Umbilical cord (tissue), 2 donors: ENCODE measurements around the gene RALGPS1. TPM values are rescaled to one million over a fixed set of nuclear protein-coding genes. Genes with fewer than 3 reads are reported as not detected.
"Not testable (repeated sequence)": the region's sequence is repeated elsewhere in the genome, so short reads cannot be mapped to it uniquely, and the experiment has no call there.

Source experiments
- DNase-seq: peaks from one replicate; pipeline ENCODE4 v3.0.0-alpha.2; 2015; ENCODE audit warnings: low spot score
- total RNA-seq: library from RNA; depleted of rRNA; stranded (reverse); fragments of >200 nt; gene quantifications from one replicate; pipeline ENCODE4 v1.2.3, GENCODE V29; 2014; ENCODE audit warnings: low replicate concordance; ENCODE audit not compliant: insufficient read depth

The RALGPS1 gene
- total RNA-seq, 1 donor from 2014 or later: 2.9 TPM

DNA sequence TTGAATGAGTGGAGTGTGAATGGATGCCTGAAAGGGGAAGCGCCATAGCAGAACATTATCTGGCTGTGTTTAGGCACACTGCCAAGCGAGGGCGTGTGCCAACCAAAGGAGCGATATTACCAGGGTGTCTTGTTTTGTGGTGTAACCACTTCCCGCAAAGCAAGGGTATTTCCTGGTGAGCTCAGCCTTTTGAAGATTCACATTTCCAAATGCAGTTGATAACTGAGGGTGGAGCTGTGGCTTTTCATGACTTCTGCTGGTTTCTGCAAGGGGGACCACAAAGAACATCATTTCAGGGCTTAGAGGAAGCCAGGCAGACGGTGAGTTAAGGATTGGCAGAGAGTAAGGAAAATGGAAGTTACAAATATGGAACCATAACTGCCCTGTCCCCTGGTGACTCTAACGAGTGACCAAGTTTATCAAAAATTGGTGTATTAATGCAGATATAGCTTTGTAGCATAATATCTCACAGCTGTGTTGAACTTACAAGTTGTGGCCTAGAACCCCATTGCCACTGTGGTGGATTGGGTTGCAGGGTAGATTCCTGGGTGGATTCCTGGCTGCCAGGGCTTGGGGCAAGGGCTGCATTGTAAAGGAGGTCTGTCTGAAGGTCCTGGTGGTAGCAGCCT lies 71.4 kb downstream of the RALGPS1 start:
- peak; percentile 75 for DNase-seq

DNA sequence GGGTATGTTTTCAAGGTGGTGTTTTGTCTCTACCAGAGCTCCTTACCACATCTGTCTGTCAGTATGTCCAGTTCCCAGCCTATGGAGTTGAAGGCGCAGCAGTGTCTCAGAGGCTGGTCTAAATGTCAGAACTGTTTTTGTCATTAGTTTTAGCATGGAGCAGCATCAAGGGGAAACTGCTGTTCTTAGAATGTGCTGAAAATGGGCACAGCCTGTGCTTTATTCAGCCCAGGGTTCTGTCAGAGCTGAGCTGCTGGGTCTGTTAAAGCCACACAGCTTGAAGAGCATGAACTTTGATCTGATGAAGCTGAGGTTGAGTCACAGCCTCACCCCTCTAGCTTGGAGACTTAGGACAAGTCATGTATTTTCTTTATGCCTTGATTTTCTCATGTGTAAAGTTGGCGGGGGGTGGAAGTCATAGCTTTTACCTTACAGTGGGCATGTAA lies 71.9 kb downstream of the RALGPS1 start:
- DNase-seq: no peak

DNA sequence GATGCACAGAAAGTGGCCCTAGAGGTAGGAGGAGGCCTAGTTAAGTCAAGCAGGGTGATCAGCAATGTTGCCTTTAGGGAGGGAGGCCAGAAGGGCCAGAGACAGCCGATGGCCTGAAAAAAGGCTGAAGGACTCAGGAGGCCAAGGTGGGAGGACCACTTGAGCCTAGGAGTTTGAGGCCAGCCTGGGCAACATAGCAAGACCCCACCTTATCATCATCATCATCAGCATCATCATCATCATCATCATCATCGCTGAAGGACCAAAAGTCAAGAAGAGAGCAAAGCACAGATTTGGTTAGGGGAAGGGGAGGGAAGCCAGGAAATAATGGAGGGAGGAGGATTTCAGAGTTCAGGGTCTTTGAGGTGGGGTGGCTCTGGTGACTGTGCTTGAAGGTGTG lies 74.3 kb downstream of the RALGPS1 start:
- no peak for DNase-seq

DNA sequence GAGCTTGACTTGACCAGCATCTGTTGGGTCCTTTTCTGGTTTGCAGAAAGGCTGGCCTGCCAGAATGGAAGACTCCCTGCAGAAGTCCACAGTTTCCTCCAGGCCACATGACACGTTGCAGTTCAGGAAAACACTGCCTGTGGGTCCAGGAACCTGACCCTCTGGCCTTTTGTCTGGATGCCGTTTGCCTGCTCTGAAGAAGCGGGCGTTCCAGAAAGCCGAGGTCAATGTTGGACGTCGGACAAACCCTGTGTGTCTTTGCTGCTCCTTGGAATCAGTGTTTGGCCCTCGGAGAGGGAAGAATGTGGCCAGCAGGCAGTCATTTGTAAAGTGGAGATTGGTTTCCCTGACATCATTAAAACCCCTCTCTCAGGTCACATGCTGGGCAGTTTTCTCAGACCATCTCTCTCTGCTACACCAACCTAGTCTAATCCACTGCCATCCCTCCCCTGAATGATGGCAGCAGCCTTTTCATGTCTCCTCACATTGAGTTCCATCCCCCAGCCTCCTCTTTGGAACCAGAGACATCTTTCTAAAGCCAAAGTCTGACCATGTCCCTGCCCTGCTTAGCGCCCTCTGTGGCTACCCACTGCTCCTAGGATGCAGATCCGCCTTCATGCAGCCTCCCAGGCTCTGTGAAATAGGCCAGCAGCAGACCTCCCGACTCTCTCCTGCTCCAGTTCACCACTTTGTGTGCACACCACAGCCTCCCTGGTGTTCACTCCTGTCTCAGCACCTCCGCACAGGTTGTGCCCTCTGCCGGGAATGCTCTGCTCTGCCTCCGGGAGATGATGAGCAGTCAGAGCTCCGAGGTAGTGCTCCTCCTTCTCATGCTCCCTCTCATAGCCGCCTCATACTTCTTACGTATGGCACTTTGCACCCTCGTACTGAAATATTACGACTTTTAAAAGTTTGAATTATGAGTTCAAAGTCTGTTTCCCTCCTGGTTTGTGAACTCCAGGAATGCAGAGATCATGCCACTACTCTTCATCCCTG lies 75.6 kb downstream of the RALGPS1 start:
- DNase-seq: peak; percentile 35

DNA sequence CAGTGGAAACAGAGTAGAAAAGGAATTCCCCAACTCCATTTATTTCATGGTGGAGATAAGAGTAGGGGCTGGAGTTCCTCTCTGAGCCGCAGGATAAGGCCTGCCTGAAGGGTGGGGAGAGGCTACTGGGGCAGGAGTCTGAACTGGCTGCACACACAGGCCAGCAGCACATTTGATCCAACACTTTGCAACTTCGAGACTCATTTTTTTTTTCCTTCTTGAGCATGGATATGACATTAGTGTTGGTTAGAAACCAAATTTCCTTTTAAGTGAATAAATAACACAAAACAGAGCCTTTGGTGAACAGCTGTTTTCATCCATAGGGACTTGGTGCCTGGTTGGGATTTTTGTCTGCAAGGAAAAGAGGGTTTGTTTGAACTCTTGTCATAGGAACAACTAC lies 76.6 kb downstream of the RALGPS1 start:
- peak; percentile 69 for DNase-seq

DNA sequence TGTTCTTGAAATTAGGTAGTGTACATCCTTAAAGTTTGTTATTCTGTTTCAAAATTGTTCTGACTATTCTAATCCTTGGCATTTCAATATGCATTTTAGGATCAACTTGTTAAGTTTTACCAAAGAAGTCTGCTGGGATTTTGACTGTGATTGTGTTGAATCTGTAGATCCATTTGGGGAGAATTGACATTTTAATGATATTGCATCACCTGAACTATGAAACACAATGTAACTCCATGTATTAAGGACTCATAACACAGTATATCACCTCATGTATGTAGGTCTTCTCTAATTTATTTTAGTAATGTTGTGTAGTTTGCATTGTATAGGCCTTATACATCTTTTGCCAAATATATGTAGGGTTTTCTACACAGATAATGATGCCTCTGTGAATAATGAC lies 77.8 kb downstream of the RALGPS1 start:
- DNase-seq: no peak

DNA sequence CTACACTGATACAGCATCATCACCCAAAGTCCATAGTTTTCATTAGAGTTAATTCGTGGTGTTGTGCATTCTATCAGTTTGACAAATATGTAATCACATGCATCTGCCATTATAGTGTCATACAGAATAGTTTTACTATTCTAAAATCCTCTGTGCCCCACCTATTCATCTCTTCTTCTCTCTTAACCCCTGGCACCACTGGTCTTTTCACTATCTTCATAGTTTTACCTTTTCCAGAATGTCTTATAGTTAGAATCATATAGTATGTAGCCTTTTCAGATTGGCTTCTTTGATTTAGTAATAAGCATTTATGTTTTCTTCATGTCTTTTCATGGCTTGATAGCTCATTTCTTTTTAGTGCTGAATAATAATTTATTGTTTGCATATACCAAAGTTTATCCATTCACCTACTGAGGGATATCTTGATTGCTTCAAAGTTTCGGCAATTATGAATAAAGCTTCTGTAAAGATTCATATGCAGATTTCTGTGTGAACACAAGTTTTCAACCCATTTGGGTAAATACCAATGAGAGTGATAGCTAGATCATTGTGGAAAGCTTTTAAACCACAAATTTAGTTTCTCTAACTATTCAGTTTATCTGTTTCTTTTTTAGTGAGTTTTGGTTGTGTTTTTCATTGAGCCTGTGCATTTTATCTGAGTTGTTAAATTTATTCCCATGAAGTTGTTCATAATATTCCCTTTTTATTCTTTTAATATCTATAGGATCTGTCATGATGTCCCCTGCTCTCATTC lies 84.9 kb downstream of the RALGPS1 start:
- no peak for DNase-seq

DNA sequence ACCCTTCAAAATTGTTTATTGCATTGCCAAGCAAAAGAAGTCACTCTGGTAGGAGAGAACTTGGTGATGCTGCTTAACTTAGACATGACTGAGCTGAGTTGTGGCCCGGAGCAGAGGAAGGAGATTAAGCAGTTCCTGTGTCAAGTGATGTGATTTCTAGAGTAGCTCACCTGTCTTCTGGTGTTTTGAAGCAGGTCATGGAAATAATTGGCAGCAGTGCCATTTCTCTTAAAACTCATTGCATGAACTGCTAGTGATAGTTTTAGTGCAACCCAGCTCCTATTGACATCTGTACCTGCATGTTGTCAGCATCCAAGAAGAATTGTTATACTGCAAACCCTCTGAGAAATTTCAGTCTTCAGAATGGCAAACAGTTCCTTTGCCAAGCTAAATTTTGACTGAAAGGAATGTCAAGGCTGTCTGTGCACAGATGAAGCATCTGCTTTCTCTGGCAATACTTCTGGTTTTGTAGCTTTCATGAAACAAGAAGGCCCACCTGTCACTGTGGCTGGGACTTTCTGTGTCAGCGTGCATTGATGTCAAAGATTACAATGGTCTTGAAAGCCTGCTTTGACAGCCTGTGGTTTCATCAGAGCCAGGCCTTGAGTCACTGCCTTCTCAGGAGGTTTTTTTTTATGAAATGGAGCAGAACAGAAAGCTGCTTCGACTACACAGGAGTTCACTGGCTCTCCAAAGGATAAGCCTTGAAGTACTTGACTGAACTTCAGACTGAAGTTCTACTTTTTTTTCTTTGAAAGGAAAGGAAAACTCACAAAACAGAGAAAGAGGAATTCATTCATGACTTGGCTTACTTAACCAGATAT lies 90.6 kb downstream of the RALGPS1 start:
- peak; percentile 49 for DNase-seq

DNA sequence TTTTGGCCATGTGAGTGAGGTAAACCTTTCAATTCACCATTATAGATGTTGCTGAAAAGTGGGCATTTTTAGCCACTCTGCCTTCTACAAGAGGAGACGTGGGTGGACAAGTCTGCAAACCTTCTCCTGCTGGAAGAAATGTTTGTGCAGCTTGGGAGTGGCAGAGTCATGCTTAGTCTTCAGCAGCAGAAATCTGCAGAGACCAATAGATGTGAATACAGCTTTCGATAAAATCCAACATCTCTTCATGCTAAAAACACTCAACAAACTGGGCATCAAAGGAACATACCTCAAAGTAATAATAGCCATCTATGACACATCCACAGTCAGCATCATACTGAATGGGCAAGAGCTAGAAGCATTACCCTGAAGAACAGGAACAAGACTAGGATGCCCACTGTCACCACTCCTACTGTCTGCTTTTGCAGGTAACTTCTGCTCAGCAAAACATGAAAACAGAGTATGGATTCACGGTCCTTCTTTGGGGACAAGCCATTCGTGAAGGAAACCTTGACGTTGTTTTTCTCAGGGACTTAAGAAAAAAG lies 91.3 kb downstream of the RALGPS1 start:
- no peak for DNase-seq

DNA sequence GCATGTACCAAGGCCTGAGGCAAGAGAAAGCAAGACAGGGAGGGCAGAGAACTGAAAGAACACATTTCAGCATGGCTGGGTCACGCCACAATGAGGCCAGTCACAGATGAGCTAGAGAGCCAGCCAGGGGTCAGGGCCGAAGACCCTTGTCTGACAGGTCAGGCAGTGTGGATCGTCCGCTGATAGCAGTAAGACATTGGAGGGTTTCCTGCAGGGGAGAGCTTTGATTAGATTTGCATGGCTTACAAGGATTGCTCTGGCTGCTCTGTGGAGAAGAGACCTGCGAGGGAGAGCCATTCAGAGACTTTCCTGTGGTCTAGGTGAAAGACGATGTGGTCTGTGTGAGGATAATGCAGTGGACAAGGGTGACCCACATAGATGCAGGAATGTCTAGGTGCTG lies 93.1 kb downstream of the RALGPS1 start:
- no peak for DNase-seq

DNA sequence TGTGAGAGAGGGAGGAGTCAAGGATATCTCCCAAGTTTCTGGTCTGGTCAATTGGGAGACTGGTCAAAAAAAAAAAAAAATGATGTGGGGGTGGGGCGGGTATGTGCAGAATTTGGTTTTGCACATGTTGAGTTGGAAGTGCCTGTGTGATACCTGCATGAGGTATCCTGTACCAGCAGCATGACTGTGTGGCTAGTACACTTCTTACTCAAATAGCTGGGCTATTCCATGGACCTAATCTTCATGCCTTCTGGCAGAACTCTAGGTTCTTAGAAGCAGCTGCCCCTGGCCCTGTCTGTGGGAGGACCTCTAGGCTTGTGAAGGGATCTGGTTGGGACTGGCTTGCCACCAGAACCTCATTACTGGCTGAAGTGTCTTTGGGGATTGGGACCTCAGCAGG lies 93.5 kb downstream of the RALGPS1 start:
- DNase-seq: no peak

DNA sequence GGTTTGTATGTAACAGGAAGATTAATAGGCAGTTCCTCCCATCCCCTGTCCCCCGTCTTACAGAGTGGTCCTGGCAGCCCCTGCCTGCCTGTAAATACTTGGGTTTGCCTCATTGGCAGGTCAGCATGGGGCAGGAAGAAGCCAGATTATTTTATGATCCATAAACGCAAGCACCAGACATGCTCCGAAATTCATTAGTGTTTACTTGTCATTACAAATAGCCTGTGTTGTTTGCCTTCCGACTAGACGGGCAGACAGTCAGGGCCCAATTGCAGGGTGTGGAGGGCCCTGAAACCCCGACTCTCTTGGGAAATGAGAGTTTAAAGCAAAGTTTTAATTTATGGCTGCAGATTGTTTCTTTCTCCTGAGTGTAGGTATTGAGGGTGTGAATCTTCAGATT lies 97.2 kb downstream of the RALGPS1 start:
- no peak for DNase-seq

DNA sequence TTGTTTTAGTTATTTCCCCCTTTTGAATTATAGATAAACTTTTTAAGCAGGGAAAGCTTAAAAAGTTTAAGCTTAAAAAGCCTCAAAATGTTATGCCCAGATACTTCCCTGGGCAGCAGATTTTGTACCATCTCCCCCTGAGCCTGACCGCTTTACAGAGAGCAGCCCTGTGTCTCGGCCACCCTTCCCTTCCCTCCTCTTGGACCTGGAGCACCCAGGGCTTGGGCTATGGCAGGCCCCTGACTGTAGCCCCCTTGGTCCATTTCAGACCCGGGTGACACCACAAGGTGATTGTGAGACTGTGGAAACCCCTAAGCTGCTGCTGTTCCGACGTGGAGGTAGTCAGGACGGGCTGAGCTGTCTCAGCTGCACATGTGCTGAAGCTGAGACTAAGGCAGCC lies 97.7 kb downstream of the RALGPS1 start:
- DNase-seq: no peak

DNA sequence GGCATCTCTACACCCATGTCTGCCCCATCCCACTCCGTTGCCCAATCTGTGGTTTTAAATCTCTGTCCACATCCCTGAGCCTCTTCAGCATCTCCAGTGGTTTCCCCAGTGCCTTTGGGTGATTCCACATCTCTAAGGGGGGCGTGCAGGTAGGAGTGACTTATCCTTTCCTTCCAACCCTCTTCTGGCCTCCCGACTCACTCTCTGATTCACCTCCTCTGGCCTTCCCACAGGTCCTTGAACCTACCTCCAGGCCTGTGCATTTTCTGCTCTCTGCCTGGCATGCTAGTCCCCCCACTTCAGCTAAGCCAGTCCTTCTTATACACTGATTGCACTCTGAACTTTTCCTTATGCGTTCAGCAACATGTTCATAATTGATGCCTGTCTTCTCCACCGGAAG lies 99.0 kb downstream of the RALGPS1 start:
- DNase-seq: no peak

DNA sequence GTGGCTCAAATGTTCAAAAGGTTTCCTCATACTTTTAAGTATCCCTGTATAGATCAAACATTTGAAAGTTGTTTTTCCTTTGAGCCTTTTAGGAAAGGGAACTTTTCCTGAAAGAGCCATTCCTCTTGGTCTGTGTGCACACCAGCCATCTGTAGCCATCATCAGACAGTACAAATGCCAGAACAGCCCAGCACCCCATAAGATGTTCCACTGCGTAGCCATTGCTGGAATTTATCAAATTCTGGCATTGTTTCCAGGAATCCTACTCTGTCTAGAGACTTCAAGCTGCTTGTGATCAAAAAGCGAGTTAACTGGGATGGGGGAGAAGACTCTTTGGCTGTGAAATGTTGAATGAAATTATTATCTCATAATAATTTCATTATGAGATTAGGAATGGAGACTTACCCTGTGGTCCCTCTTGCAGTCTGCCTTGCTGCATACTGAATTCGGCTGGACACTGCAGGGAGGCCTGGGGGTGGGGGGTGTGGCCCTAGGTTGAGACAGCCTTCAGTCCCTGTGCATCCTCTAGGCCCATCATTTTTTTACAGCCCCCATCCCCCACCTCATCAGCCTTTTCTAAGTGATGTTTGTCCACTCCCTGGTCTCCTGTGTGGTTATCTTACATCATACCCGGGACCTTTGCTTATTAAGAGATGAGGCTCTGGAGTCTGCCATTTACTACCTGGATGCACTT lies 99.8 kb downstream of the RALGPS1 start:
- DNase-seq: peak; percentile 83

DNA sequence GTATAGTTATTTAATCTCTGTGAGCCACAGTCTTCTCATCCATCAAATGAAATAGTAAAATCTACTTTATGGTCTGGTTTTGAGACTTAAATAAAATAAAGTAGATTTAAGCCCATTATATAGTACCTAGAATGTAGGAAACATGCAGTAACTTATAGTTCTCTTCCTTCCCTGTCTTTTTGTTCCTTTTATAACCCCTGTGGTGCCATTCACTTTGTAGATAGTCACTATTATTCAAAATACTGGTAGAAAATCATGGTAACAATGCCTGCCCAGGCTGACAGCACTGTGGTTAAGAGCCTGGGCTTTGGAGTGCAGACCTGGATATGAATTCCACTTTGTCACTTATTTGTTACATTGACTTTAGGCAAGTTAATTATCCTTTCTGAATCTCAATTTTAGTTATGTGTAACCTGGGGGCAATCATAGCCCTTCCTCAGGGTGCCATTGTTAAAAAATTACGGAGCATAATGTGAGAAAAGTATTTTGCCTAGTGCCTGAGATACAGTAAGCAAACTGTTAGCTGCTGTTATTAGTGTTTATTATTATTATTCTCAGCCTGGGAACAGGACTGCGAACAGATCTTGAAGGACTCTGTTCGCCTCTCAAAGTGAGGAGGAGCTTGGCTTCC lies 100.4 kb downstream of the RALGPS1 start:
- DNase-seq: no peak

DNA sequence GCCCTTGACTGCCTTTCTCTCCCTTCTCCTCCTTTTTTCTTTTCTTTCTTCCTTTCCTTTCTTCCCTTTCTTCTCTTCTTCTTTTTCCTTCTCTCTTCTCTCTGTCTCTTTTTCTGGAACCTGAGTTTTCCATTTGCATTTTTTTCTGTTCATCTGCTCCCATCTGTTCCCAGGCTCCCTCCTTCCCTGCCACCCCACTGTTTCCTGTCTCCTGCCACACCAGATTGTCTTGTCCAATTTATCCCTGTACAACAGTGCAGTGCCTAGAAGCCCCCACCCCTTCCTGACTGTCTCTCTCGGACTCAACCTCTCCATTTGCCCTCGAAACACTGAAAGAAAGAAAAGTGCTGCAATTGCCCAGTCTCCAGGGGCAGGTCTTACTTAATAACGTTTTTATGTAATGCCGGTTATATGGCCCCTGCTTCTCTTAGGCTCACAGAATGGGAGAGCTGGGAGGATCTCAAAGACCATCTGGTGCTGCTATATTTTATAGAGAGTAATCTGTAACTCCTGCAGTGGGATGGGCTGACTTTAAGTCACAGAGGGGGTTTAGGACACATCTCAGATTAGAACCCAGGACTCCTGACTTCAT lies 101.4 kb downstream of the RALGPS1 start:
- DNase-seq: no peak

DNA sequence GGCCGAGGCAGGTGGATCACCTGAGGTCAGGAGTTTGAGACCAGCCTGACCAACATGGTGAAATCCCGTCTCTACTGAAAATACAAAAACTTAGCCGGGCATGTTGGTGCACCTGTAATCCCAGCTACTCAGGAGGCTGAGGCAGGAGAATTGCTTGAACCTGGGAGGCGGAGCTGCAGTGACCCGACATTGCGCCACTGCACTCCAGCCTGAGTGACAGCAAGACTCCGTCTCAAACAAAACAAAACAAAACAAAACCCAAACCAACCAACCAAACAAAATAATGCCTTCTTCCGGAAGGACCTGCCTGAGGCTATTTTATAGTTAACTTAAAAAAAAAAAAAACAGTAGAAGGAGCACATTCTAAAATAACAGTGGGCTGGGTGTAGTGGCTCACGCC lies 103.4 kb downstream of the RALGPS1 start:
- DNase-seq: not testable (repeated sequence)

DNA sequence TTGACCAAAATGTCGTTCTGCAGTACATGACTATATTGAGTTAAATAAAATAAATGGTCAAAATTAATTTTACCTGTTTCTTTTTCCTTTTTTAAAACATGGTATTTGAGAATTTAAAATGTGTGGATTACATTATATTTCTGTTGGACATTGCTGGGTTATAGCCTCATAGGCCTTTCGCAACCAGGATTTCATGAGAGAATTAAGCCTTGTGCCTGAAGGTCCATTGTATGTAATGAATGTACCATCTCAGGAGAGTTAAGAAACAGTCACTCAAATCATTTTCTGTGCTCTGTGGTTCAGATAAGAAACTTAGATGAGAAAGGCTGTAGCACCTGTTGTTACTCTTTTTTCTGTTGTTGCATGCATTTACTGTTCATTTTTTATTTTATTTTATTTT lies 104.4 kb downstream of the RALGPS1 start:
- no peak for DNase-seq
